NCI-H526 treated with DMSO at 0.1 percent for 48 hours (cell line): ENCODE results near the gene SMPD2.

Experiments
- DNase-seq: peaks from one replicate; lab custom pipeline; 2025; lab: John Stamatoyannopoulos, UW

Gene SMPD2

DNA sequence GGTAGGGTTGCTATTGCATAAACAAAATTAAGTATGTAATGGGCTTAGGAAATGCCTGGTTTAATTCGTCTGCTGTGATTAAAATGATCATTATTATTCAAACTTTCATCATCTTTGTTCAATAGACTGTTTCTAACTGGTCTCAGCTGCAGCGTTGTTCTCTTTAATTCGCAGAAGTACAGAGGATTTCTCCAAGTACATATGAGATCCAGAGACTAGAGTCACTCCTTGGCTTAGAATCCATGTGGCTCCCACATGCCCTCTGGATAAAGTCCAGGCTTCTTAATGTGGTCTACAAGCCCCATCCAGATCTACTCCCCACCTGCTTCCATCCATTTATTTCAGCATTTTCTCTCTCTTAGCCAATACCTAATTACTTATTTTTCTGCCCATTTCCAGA is 43.6 kb downstream of the SMPD2 start:
- DNase-seq, result no peak

DNA sequence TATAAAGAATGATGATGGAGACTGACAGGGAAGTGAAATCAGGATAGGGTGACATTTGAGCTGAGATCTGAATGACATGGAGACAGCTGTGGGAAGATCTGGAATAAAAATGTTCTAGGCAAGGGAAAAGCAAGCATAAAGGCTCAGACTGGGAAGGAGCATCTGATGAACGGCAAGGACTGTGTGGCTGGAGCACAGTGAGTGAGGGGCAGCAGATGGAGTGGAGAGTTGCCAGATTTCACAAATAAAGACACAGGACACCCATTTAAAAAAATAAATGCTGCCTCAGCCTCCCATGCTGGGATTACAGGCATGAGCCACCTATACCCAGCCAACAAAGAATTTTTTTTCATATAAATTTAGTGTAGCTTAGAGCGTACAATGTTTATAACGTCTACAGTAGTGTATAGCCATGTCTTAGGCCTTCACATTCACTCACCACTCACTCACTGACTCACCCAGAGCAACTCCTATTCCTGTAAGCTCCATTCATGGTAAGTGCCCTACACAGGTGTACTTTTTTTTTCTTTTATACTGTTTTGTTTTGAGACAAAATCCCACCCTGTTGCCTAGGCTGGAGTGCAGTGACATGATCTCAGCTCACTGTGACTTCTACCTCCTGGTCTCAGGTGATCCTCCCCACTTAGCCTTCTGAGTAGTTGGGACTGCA is 44.9 kb downstream of the SMPD2 start:
- DNase-seq, result no peak

DNA sequence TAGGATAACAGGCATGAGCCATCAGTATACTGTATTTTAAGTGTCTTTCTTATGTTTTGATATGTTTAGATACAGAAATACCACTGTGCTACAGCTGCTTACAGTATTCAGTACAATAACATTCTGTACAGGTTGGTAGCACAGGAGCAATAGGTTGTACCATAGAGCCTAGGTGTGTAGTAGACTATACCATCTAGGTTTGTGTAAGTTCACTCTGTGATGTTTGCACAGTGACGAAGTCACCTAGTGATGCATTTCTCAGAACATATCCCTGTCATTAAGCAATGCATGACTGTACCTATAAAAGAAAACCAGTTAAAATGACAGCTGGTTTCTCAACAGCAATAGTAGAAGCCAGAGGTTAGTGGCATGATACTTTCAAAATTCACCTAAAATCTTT is 45.5 kb downstream of the SMPD2 start:
- DNase-seq, result no peak

DNA sequence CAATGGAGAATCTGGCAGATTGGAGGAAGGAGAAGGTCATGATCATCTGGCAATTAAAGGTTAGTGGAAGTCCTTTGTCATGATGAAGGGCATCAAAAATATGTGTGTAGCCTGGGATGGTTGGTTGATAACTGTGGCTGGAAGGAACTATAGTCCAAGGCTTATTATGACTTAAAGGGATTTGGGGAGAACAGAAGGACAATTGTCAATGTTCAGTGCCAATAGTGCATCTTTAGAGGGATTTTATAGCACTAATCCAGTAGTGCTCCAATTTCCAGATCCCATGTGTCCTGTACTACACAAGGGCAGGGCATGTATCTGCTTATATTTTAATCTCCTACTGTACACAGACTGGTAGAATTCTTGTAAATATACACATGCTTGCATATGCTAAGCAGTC is 47.5 kb downstream of the SMPD2 start:
- DNase-seq, result no peak

DNA sequence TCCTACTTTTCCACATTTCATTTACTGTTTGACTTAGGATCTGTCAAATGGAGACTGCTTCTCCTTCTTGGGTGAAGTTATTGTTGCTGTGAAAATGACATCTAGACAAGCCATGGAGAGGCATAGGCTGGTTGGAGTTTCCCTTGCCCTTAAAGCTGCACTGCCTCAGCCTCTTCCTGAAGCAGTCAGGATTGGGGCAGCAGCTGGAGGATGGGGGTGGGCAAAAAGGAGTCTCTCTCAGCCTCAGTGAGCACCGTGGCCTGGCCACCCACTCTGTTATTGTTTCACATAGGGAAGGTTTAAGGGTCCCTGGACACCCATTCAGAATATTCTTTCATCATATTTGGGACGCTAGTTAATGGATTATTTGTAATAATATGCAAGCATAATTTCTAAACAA is 50.2 kb downstream of the SMPD2 start:
- DNase-seq, result no peak

DNA sequence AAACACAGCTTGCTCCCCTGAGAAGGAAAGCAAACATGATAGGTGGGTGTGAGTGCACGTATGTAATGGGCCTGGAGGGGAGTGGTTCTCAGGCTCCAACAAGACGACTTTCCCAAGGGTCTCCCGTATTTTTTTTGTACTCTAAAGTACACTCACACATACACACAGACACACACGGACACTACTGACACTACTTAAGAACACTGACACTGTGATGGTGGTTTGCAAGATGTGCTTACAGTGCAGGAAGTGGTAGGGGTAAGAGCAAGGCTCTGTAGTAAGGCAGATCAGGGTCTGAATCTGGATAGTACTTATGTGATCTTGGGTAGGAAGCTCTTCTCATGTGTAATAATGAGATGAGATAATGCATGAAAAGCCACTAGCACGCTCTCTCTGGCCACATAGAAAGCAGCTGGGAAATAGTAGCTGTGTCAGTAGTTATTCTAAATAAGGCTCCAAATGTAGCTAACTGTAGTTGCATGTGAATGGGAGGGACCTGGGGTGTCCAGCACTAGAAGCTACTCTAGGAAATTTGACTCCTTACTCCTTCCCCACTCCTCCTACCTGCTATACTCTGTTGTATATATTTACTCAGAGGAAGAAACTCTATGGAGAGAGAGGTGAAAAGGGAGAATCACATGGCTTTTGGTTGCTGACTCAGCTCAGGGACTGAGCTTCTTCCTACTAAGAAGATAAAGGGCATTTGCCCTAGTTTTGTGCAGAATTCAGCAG is 50.8 kb downstream of the SMPD2 start:
- DNase-seq, result no peak
